CD4-positive, alpha-beta T cell treated with Interleukin-6 for 4 hours (primary cell): ENCODE measurements around the gene COPB1.
A peak's percentile ranks its signal among the peaks of the same experiment; 100 is the strongest.

Experiments
- DNase-seq: peaks from one replicate; pipeline ENCODE4 v3.0.0-alpha.2; 2020; ENCODE audit warnings: mixed read lengths

Gene COPB1

GRCh38 chr11:14424096-14424495 is 75.5 kb downstream of the COPB1 start:
- no peak for DNase-seq

- no peak for DNase-seq
These were observed 76.0 kb downstream of the COPB1 start for GRCh38 chr11:14423633-14424032.

GRCh38 chr11:14422814-14423182 is 76.8 kb downstream of the COPB1 start:
- no peak for DNase-seq

DNA sequence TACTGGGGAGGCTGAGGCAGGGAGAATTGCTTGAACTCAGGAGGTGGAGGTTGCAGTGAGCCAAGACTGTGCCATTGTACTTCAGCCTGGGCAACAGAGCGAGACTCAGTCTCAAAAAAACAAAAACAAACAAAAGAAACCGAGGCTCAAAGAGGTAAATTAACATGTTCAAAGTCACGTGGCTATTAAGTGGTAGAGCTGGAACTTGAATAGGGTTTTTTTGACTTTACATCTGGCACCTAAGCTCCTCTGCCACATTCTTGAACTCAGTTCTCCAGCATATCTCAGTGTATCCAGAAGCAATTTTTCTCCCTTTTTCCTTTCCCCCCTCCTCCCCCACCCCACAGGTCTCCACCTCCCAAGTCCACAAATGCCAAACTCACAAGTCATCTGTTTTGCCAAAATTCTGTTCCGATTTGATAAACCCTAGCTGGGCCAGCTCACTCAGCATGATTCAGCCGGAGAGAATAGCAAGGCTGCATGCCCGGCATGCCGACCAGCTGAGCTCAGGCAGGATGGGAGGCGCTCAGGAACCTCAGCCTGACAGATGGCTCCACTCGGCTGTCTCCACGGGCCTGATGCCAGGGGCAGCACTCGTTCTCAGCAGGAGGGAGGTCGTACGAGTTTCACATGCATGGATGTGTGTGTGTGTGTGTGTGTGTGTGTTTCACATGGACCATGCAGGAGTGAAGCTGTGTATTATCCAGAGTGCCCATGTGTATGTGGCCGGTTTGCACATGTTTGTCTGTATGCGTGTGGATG is 77.4 kb downstream of the COPB1 start:
- DNase-seq, result no peak

DNA sequence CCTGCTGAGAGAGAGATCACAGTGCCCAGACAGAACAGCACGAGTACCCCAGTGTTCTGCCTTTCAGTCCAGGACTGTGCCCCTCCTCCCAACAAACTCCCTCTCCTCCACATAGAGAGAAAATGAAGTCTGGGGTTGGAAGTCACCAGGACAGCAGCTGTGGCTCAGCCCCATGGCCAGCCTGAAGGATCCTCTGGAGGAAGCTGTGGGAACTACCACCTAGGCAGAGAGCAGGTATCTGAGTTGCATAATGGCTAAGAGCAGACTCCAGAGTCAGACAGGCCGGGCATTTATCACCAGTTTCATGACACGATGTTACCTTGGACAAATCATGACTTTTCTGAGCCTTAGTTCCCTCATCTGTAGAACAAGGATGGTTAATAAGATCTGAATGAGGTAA is 79.4 kb downstream of the COPB1 start:
- DNase-seq, result no peak

DNA sequence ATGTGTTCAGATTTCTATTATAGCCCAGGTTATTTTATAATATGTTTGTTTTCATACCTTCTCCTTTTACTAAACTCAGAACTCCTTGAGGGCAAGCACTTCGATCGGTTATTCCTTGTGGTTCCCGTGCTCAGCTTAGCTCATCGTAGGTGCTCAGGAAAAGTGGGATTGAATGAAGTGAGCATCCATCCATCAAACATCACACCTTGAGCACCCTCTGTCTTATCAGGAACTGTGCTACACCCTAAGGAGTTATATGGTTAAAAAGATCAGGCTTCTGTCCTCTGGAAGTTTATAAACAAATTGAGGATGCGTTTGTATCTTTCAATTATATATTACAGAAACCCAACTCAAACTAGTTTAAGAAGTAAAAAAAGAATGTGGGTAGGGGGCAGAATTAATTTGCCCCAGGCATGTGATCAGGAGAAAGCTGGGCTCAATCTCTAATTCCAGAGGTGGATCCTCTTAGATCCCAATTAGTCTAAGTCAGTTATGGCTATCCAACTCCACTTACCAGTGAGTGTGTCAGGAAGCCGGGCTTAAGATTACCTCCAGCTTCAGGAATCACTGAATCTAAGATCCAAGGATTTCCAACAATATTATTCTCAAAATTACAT is 80.7 kb downstream of the COPB1 start:
- no peak for DNase-seq

DNA sequence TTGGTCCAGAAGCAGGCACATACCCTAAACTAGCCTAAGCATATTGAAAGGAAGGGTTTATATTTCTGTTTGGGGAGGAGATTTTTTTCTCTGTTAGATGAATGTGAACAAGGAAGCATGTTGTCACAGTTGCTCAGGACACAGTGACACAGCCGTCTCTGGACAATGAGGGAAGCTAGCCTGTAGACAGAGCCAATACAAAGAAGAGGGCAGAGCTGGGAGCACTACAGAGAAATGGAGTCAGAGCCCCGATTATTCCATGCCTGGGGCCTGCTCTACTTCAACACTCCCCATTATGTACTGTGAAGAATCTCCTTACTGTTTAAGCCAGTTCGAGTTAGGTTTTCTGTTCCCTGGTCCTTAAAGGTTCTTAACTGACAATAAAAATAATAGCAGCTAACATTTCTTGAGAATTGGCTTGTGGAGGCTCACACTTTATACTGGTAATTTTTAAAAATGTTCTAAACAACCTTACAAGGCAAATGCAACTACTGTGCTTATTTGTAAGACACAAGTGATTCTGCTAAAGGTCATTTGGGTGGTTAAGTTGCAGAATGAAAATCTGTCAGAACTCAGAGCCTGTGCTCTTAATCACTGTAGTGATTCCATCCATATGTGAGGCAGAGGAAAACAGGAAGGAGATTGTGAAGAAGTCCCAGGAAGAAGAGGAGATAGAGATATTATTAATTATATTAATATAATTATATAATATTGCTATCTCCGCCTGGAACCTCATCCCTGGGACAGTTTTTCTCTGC is 81.8 kb downstream of the COPB1 start:
- no peak for DNase-seq

- no peak for DNase-seq
These were observed 82.4 kb downstream of the COPB1 start for GRCh38 chr11:14417186-14417585.

DNA sequence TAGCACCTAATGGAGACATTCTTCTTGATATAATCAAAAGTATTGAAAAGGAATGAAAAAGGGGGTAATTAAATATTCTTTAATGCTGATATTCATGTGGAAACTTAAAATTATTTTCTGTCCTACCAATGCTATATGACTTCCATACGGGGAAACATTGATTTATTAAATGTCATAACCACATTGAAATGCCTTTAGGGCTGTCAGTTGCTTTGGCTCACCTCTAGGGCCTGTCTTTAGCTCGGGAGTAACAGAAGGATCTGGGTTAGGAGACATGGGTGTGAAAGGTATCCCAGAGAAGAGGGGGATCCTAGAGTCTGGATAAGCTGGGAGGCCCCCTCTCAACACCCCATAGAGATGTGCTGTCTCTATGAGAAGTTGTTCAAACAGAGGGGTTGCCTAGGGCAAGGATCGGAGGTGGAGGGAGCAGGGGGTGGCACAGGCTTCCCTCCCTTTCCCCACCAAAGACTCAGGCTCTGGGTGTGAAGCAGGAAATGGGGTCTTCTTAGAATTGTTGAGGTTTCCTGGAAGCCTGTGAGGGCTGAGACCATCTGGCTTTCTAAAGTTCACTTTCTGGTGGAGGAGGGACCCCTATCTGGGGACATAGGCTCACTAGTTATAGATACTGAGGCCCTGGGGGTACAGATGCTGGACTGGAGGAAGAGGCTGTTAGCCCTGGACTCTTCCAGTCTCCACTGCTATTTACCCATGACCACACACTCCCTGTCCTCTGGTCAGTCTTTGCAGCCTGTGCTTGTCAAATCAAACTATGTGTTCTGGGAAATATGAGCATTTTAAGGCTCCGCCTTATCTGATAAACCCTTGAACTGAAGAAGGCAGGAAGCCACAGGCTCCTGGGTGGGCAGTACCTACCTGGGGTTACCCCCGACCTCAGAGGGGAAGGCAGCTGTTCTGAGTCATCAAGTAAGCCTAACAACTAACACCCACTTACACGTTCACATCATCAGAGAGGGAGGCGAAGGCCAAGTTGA is 84.8 kb downstream of the COPB1 start:
- peak; percentile 71 for DNase-seq

- DNase-seq, result no peak
These were observed 86.1 kb downstream of the COPB1 start for GRCh38 chr11:14413307-14414069.

GRCh38 chr11:14411818-14412217 is 87.8 kb downstream of the COPB1 start:
- DNase-seq, result no peak

- no peak for DNase-seq
These were observed 89.7 kb downstream of the COPB1 start for GRCh38 chr11:14409891-14410290.

- no peak for DNase-seq
These were observed 91.0 kb downstream of the COPB1 start for GRCh38 chr11:14408612-14409011.
